A549 (cell line): Measurements from ENCODE around the gene SRGN. TPM values are rescaled to one million over a fixed set of nuclear protein-coding genes. Genes with fewer than 3 reads are reported as not detected.

ENCODE experiments used
- ATAC-seq, 2 experiments: fragments of 200-7000 bp in 1 of 2; fragments of >200 bp in 1 of 2; cut with Nextera tagmentation in 1 of 2; cut with Tn5 transposase in 1 of 2; 3 replicates each; pipeline versions ENCODE4 v1.8.0 to v1.9.1; 2018 to 2020; ENCODE audit warnings: mild to moderate bottlenecking in 1 of 2, moderate library complexity in 1 of 2
- CTCF ChIA-PET: fragments of 300-600 bp; sonication (Branson Sonifier 250); formaldehyde crosslinking; extraction: SDS; loops from one replicate; lab custom pipeline; 2021; ENCODE audit warnings: antibody characterized with exemption, inconsistent platforms; lab: Yijun Ruan, JAX
- POLR2A ChIA-PET: fragments of 350-600 bp; formaldehyde crosslinking; extraction: SDS; loops from one replicate; lab custom pipeline; 2021; ENCODE audit warnings: antibody characterized with exemption, inconsistent platforms; lab: Yijun Ruan, JAX
- DNase-seq, 2 experiments: peaks; one replicate each; pipeline versions ENCODE4 v3.0.0 to v3.0.0-alpha.2; 2011 to 2016; ENCODE audit warnings: low read depth in 1 of 2, low spot score in 1 of 2
- FAIRE-seq: peaks from 2 replicates; lab custom pipeline; 2011; peaks lifted over from hg19 to GRCh38; lab: Jason Lieb, UNC
- H3K27ac ChIP-seq, 2 experiments: fragments of >200 bp; sonication (Bioruptor Twin); formaldehyde crosslinking; 3 replicates each; pipeline ENCODE4 v1.5.1; 2016 to 2017
- H3K4me1 ChIP-seq: fragments of >200 bp; sonication (Bioruptor Twin); formaldehyde crosslinking; 3 replicates; pipeline ENCODE4 v1.6.1; 2016
- H3K4me2 ChIP-seq: fragments of >200 bp; sonication (Bioruptor Twin); formaldehyde crosslinking; 3 replicates; pipeline ENCODE4 v1.6.1; 2016
- H3K4me3 ChIP-seq: fragments of >200 bp; sonication (Bioruptor Twin); formaldehyde crosslinking; 3 replicates; pipeline ENCODE4 v1.5.1; 2016
- H3K9me3 ChIP-seq: fragments of >200 bp; sonication (Bioruptor Twin); formaldehyde crosslinking; 3 replicates; pipeline ENCODE4 v1.6.1; 2016
- BHLHE40 ChIP-seq: IDR thresholded peaks from 2 replicates; pipeline ENCODE4 v1.6.1; 2012; ENCODE audit warnings: low read depth, low read length, inconsistent platforms
- CBX2 ChIP-seq: fragments of 200-600 bp; sonication (generic); IDR thresholded peaks from 2 replicates; pipeline ENCODE4 v1.6.1; 2016; ENCODE audit warnings: low read depth, mild to moderate bottlenecking, borderline replicate concordance
- CBX8 ChIP-seq: fragments of 200-600 bp; sonication (generic); IDR thresholded peaks from 2 replicates; pipeline ENCODE4 v1.6.1; 2016
- CEBPB ChIP-seq, 2 experiments: fragments of >200 bp in 1 of 2; sonication (Bioruptor Twin) in 1 of 2; formaldehyde crosslinking in 1 of 2; IDR thresholded peaks; 2 replicates each; pipeline ENCODE4 v1.6.1; 2012 to 2016
- CHD4 ChIP-seq: fragments of 200-600 bp; sonication (generic); IDR thresholded peaks from 2 replicates; pipeline ENCODE4 v1.6.1; 2016; ENCODE audit warnings: antibody characterized with exemption, mild to moderate bottlenecking, borderline replicate concordance
- EHMT2 ChIP-seq: fragments of 200-600 bp; sonication (generic); IDR thresholded peaks from 2 replicates; pipeline ENCODE4 v1.6.1; 2016; ENCODE audit warnings: antibody characterized with exemption, low read depth, mild to moderate bottlenecking, moderate library complexity
- EP300 ChIP-seq, 2 experiments: fragments of >200 bp; sonication (Bioruptor Twin); formaldehyde crosslinking; IDR thresholded peaks; 2 replicates in 1 of 2; 3 replicates in 1 of 2; pipeline ENCODE4 v1.6.1; 2016 to 2017
- FOXS1 ChIP-seq: fragments of 250-450 bp; sonication (Bioruptor Pico); IDR thresholded peaks from 2 replicates; pipeline ENCODE4 v1.5.0; 2020; ENCODE audit warnings: mild to moderate bottlenecking, moderate library complexity
- HOXA7 ChIP-seq: fragments of 250-450 bp; sonication (Bioruptor Pico); IDR thresholded peaks from 2 replicates; pipeline ENCODE4 v1.5.0; 2020; ENCODE audit warnings: mild to moderate bottlenecking, moderate library complexity
- HOXB5 ChIP-seq: fragments of 250-450 bp; sonication (Bioruptor Pico); IDR thresholded peaks from 2 replicates; pipeline ENCODE4 v1.5.0; 2020; ENCODE audit warnings: mild to moderate bottlenecking, moderate library complexity
- JUNB ChIP-seq: fragments of >200 bp; sonication (Bioruptor Twin); formaldehyde crosslinking; IDR thresholded peaks from 2 replicates; pipeline ENCODE4 v1.6.1; 2016
- KDM1A ChIP-seq: fragments of 200-600 bp; sonication (generic); IDR thresholded peaks from 2 replicates; pipeline ENCODE4 v1.6.1; 2016; ENCODE audit warnings: low read depth, mild to moderate bottlenecking
- MAZ ChIP-seq: fragments of 150-350 bp; IDR thresholded peaks from 2 replicates; pipeline ENCODE4 v1.6.1; 2014; ENCODE audit warnings: antibody characterized with exemption, low read depth, low read length, borderline replicate concordance
- NFE2L2 ChIP-seq: fragments of 150-350 bp; conservative IDR thresholded peaks from 2 replicates; pipeline ENCODE4 v1.6.1; 2014; ENCODE audit warnings: low read length
- POLR2A ChIP-seq: IDR thresholded peaks from 2 replicates; pipeline ENCODE4 v1.6.1; 2012; ENCODE audit warnings: mild to moderate bottlenecking, low read length
- RARB ChIP-seq: fragments of 250-450 bp; sonication (Bioruptor Pico); IDR thresholded peaks from 2 replicates; pipeline ENCODE4 v1.8.0; 2021; ENCODE audit warnings: mild to moderate bottlenecking, moderate library complexity
- RCOR1 ChIP-seq: fragments of 150-350 bp; IDR thresholded peaks from 2 replicates; pipeline ENCODE4 v1.6.1; 2014; ENCODE audit warnings: antibody characterized with exemption, low read length, low read depth
- RFX5 ChIP-seq: fragments of 450-650 bp; IDR thresholded peaks from 2 replicates; pipeline ENCODE4 v1.7.1; 2014; ENCODE audit warnings: antibody characterized with exemption, mild to moderate bottlenecking, moderate library complexity
- SREBF2 ChIP-seq: fragments of 450-650 bp; IDR thresholded peaks from 2 replicates; pipeline ENCODE4 v1.6.1; 2014; ENCODE audit warnings: mild to moderate bottlenecking, moderate library complexity
- TP53 ChIP-seq: fragments of 250-450 bp; sonication (Bioruptor Pico); IDR thresholded peaks from 2 replicates; pipeline ENCODE4 v1.5.0; 2021; ENCODE audit warnings: mild to moderate bottlenecking, moderate library complexity
- ZFP36 ChIP-seq: fragments of 450-650 bp; IDR thresholded peaks from 2 replicates; pipeline ENCODE4 v1.6.1; 2014; ENCODE audit warnings: borderline replicate concordance; ENCODE audit not compliant: partially characterized antibody
- ZNF302 ChIP-seq: fragments of 250-450 bp; sonication (Bioruptor Pico); IDR thresholded peaks from 2 replicates; pipeline ENCODE4 v1.9.0; 2021; ENCODE audit warnings: inconsistent platforms, mild to moderate bottlenecking, moderate library complexity
- ZSCAN20 ChIP-seq: fragments of 250-450 bp; sonication (Bioruptor Pico); IDR thresholded peaks from 2 replicates; pipeline ENCODE4 v1.8.0; 2022; ENCODE audit warnings: mild to moderate bottlenecking, moderate library complexity
- WGBS: methylation state at CpG from one replicate; pipeline ENCODE4 v1.1.6; 2017; ENCODE audit errors: missing lambda C conversion rate; 5-methylcytosine and 5-hydroxymethylcytosine counted together
- polyA plus RNA-seq, 4 experiments: library from polyadenylated mRNA; depleted of rRNA in 3 of 4; stranded (reverse); fragments of >200 nt; fragmentation: RNase III in 1 of 4; extraction: RNeasy Plus Mini Kit Qiagen cat#74134 plus additional on column Dnase treatment in 1 of 4; gene quantifications; 2 replicates in 3 of 4; 3 replicates in 1 of 4; pipeline ENCODE4 v1.2.3, GENCODE V29; 2011 to 2017
- TF ChIP-seq, protein P1 (sequence below): fragments of >200 bp; sonication (Bioruptor Twin); formaldehyde crosslinking; IDR thresholded peaks from 3 replicates; pipeline ENCODE4 v1.6.1; 2016
- TF ChIP-seq, protein P2 (sequence below): IDR thresholded peaks from 2 replicates; pipeline ENCODE4 v1.6.1; 2012
- TF ChIP-seq, protein P3 (sequence below): fragments of 150-350 bp; IDR thresholded peaks from 2 replicates; pipeline ENCODE4 v1.6.1; 2014; ENCODE audit warnings: low read depth, mild to moderate bottlenecking, low read length
- TF ChIP-seq, protein P4 (sequence below): IDR thresholded peaks from 2 replicates; pipeline ENCODE4 v1.6.1; 2012; ENCODE audit warnings: low read depth, borderline replicate concordance
- TF ChIP-seq, protein P5 (sequence below): fragments of >200 bp; sonication (Bioruptor Twin); formaldehyde crosslinking; IDR thresholded peaks from 3 replicates; pipeline ENCODE4 v1.5.1; 2016

SRGN gene
- polyA plus RNA-seq, 2 of the 4 experiments (the other 2 are of a cell fraction): 51.9 to 88.7 TPM

DNA sequence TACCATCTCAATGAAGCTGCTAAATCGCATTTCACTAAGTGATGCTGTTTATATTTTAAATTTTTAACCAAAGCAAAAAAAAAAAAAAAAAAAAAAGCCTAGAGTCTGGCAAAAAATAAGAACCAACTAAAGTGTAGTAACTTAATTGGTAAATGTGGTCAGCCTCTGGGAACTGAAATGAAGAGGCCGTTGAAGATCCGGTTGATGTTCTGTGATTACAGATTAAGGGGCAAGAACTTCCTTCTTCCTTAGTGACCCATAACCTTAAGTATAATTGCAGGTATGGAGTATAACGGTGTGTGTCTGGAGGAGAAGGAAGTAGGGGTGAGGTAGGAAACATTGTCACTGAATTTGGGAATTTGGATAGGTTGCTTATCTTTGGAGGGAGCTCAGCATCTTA is 7.7 kb upstream of the SRGN start:
- FAIRE-seq (no peak), ATAC-seq (no peak), DNase-seq (no peak)
- Histone ChIP-seq H3K4me2 (no peak overlapping the region), H3K9me3 (no peaks in the 10 kb centered on the region), H3K4me1 (no peaks in the 10 kb centered on the region), H3K4me3 (no peak overlapping the region), H3K27ac (no peak overlapping the region)
- CTCF ChIA-PET: interaction anchor here (0.6 to 2.0 kb wide), 5 partner anchors 11 to 242 kb away, joined by 3 to 13 read pairs (median 5); no protein-coding TSS in a partner anchor
- 72% methylated on average over 4 of the region's 4 CpGs for WGBS
- TF ChIP-seq JUNB: no peak
- no peak for TF ChIP-seq RARB
- no peak for TF ChIP-seq BHLHE40
- TF ChIP-seq TP53 (CRISPR knock-in tag): no peak
- no peak for TF ChIP-seq CBX8
- TF ChIP-seq, protein P1, sequence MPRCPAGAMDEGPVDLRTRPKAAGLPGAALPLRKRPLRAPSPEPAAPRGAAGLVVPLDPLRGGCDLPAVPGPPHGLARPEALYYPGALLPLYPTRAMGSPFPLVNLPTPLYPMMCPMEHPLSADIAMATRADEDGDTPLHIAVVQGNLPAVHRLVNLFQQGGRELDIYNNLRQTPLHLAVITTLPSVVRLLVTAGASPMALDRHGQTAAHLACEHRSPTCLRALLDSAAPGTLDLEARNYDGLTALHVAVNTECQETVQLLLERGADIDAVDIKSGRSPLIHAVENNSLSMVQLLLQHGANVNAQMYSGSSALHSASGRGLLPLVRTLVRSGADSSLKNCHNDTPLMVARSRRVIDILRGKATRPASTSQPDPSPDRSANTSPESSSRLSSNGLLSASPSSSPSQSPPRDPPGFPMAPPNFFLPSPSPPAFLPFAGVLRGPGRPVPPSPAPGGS: no peak
- TF ChIP-seq MAZ: no peak
- no peak for TF ChIP-seq RCOR1
- no peak for TF ChIP-seq ZSCAN20
- TF ChIP-seq, protein P2, sequence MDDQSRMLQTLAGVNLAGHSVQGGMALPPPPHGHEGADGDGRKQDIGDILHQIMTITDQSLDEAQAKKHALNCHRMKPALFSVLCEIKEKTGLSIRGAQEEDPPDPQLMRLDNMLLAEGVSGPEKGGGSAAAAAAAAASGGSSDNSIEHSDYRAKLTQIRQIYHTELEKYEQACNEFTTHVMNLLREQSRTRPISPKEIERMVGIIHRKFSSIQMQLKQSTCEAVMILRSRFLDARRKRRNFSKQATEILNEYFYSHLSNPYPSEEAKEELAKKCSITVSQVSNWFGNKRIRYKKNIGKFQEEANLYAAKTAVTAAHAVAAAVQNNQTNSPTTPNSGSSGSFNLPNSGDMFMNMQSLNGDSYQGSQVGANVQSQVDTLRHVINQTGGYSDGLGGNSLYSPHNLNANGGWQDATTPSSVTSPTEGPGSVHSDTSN: no peak
- TF ChIP-seq CBX2: no peak
- no peak for TF ChIP-seq ZNF302 (CRISPR knock-in tag)
- TF ChIP-seq, protein P3, sequence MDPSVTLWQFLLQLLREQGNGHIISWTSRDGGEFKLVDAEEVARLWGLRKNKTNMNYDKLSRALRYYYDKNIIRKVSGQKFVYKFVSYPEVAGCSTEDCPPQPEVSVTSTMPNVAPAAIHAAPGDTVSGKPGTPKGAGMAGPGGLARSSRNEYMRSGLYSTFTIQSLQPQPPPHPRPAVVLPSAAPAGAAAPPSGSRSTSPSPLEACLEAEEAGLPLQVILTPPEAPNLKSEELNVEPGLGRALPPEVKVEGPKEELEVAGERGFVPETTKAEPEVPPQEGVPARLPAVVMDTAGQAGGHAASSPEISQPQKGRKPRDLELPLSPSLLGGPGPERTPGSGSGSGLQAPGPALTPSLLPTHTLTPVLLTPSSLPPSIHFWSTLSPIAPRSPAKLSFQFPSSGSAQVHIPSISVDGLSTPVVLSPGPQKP: no peak
- POLR2A ChIA-PET: no interaction called here

DNA sequence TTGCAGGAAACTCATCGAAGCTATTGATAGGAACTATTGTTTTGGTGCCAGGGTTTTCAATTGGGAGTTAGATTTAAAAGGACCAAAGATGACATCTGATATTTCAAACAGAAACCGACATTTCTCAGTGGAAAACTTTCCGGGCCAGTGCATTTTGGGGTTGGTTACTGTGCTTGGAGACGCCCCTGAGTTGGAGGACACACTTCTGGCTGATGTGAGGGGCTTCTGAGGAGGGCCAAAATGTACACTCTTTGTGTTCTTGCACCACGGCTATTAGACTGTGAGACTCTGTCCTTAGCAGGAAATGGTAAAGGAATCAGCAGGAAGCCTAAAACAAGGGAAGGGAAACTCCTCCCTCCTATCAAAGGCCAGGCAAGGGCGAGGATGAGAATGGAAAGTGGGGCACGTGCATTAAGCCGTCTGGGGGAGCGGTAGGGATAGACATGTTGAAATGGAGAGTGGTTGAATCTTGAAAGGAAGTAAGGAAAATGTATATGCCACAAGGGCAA is 1.8 kb upstream of the SRGN start:
- CTCF ChIA-PET: interaction anchor here (1.3 kb wide), 1 partner anchor 8 kb away, joined by 5 read pairs; no protein-coding TSS in a partner anchor
- DNase-seq: no peak
- WGBS: 72% methylated on average over 9 of the region's 9 CpGs
- Histone ChIP-seq H3K4me2 (0 out of 3 replicates have a peak overlapping the region, but pooled peaks have one; percentile 11), H3K4me1 (peaks cover 5% of the 10 kb centered on the region; the same call in 1 of the 3 replicates), H3K4me3 (no peak overlapping the region), H3K9me3 (no peaks in the 10 kb centered on the region), H3K27ac (peak overlapping the region; percentile 37 to 46; a peak in 2 of 6 replicates)
- FAIRE-seq: no peak
- no peak for ATAC-seq
- POLR2A ChIA-PET: no interaction called here
- TF ChIP-seq HOXA7 (CRISPR knock-in tag) (no peak), CEBPB (IDR thresholded peaks at IDR 0.05) (no peak), EP300 (IDR thresholded peaks at IDR 0.05) (no peak), SREBF2 (no peak), RCOR1 (no peak), NFE2L2 (no peak), HOXB5 (no peak)
- TF ChIP-seq, protein P4, sequence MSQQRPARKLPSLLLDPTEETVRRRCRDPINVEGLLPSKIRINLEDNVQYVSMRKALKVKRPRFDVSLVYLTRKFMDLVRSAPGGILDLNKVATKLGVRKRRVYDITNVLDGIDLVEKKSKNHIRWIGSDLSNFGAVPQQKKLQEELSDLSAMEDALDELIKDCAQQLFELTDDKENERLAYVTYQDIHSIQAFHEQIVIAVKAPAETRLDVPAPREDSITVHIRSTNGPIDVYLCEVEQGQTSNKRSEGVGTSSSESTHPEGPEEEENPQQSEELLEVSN: no peak

DNA sequence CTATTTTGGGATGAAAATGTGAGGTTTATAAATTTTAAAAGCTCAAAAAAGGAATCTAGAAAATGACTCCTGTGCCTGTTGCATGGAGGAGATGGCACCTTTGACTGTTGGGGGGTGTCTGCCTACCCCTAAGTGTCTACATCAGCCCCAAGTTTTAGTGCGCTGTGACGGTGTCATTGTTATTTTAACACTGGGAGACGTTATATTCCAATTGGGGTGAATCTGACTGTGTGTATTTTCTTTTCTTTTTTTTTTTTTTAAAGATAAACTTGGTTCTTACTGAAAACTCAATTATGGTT is 517 bp downstream of the SRGN start:
- ATAC-seq (peak; percentile 20 to 26; a peak in 2 of 6 replicates), FAIRE-seq (no peak), DNase-seq (no peak)
- Histone ChIP-seq H3K4me2 (peak overlapping the region; percentile 82), H3K4me3 (peak overlapping the region; percentile 59), H3K27ac (peak overlapping the region; percentile 78 to 79), H3K9me3 (no peaks in the 10 kb centered on the region), H3K4me1 (peaks cover 5% of the 10 kb centered on the region; the same call in 1 of the 3 replicates)
- no peak for TF ChIP-seq ZFP36
- no peak for TF ChIP-seq TP53 (CRISPR knock-in tag)
- TF ChIP-seq CHD4: no peak
- TF ChIP-seq, protein P5, sequence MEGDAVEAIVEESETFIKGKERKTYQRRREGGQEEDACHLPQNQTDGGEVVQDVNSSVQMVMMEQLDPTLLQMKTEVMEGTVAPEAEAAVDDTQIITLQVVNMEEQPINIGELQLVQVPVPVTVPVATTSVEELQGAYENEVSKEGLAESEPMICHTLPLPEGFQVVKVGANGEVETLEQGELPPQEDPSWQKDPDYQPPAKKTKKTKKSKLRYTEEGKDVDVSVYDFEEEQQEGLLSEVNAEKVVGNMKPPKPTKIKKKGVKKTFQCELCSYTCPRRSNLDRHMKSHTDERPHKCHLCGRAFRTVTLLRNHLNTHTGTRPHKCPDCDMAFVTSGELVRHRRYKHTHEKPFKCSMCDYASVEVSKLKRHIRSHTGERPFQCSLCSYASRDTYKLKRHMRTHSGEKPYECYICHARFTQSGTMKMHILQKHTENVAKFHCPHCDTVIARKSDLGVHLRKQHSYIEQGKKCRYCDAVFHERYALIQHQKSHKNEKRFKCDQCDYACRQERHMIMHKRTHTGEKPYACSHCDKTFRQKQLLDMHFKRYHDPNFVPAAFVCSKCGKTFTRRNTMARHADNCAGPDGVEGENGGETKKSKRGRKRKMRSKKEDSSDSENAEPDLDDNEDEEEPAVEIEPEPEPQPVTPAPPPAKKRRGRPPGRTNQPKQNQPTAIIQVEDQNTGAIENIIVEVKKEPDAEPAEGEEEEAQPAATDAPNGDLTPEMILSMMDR: no peak
- TF ChIP-seq RCOR1: no peak
- TF ChIP-seq FOXS1: no peak
- TF ChIP-seq RFX5: no peak
- no peak for TF ChIP-seq POLR2A
- no peak for TF ChIP-seq EHMT2
- TF ChIP-seq KDM1A: no peak
- ChIA-PET POLR2A (interaction anchor here (0.9 kb wide), 1 partner anchor 26 kb away, joined by 3 read pairs; no protein-coding TSS in a partner anchor), CTCF (interaction anchor here (0.7 to 1.7 kb wide), 2 partner anchors 84 to 281 kb away, joined by 3 to 4 read pairs; no protein-coding TSS in a partner anchor)
- WGBS: 48% methylated on average over 3 of the region's 3 CpGs
